Omental fat pad (tissue), 4 donors: ENCODE results near the gene TOM1L2. TPM values are rescaled to one million over a fixed set of nuclear protein-coding genes. Genes with fewer than 3 reads are reported as not detected.

Experiments
- ATAC-seq: fragments of 150-250 bp; one replicate; pipeline ENCODE4 v1.9.1; 2016; ENCODE audit warnings: mild to moderate bottlenecking, moderate library complexity; ENCODE audit not compliant: low FRiP score
- DNase-seq: peaks from one replicate; pipeline ENCODE4 v3.0.0-alpha.2; 2019; ENCODE audit warnings: low spot score
- CTCF ChIP-seq, 3 donors: fragments of 450-650 bp; IDR thresholded peaks; one replicate each; pipeline ENCODE4 v1.5.1; 2016 to 2017; ENCODE audit warnings: antibody characterized with exemption in 3 of 3, mild to moderate bottlenecking in 3 of 3, moderate library complexity in 2 of 3
- total RNA-seq, 4 donors: library from RNA; depleted of rRNA; stranded (reverse); fragments of >200 nt; gene quantifications; one replicate each; pipeline ENCODE4 v1.1.0, GENCODE V29; 2016

Gene TOM1L2
- total RNA-seq, 4 donors from 2014 or later, result 25.9 to 30.3 (median 27.6) TPM

- DNase-seq (no peak), ATAC-seq (no peak)
- TF ChIP-seq CTCF (IDR thresholded peaks at IDR 0.05), result no peak
Observed at GRCh38 chr17:17871913-17872312, 100.3 kb downstream of the TOM1L2 start.

GRCh38 chr17:17870247-17870646 lies 102.0 kb downstream of the TOM1L2 start:
- ATAC-seq, result no peak
- no peak for TF ChIP-seq CTCF (IDR thresholded peaks at IDR 0.05)
- DNase-seq, result no peak

- ATAC-seq, result no peak
- TF ChIP-seq CTCF (IDR thresholded peaks at IDR 0.05), result no peak
- no peak for DNase-seq
Observed at GRCh38 chr17:17868641-17869522, 103.3 kb downstream of the TOM1L2 start.

- TF ChIP-seq CTCF (IDR thresholded peaks at IDR 0.05), result no peak
- ATAC-seq (no peak), DNase-seq (no peak)
Observed at GRCh38 chr17:17866897-17867296, 105.3 kb downstream of the TOM1L2 start.

- no peak for ATAC-seq
- no peak for DNase-seq
- no peak for TF ChIP-seq CTCF (IDR thresholded peaks at IDR 0.05)
Observed at GRCh38 chr17:17866425-17866824, 105.8 kb downstream of the TOM1L2 start.

- no peak for TF ChIP-seq CTCF (IDR thresholded peaks at IDR 0.05)
- no peak for DNase-seq
- ATAC-seq, result no peak
Observed at GRCh38 chr17:17865035-17865434, 107.2 kb downstream of the TOM1L2 start.

- DNase-seq (no peak), ATAC-seq (no peak)
- TF ChIP-seq CTCF (IDR thresholded peaks at IDR 0.05), result no peak
Observed at GRCh38 chr17:17860766-17861107, 111.5 kb downstream of the TOM1L2 start.
